Transverse colon (tissue), 3 donors: ENCODE measurements around the gene WDR17.

Source experiments
- CTCF ChIP-seq, 5 experiments: fragments of 200-600 bp in 3 of 5; fragments of 450-650 bp in 2 of 5; sonication (generic) in 3 of 5; IDR thresholded peaks; 1 replicate in 2 of 5; 2 replicates in 3 of 5; pipeline ENCODE4 v1.5.1; 2016 to 2017; ENCODE audit warnings: antibody characterized with exemption in 5 of 5, inconsistent platforms in 3 of 5, mild to moderate bottlenecking in 2 of 5, moderate library complexity in 1 of 5
- POLR2A ChIP-seq: fragments of 450-650 bp; IDR thresholded peaks from one replicate; pipeline ENCODE4 v1.6.1; 2016; ENCODE audit warnings: antibody characterized with exemption, mild to moderate bottlenecking, moderate library complexity

DNA sequence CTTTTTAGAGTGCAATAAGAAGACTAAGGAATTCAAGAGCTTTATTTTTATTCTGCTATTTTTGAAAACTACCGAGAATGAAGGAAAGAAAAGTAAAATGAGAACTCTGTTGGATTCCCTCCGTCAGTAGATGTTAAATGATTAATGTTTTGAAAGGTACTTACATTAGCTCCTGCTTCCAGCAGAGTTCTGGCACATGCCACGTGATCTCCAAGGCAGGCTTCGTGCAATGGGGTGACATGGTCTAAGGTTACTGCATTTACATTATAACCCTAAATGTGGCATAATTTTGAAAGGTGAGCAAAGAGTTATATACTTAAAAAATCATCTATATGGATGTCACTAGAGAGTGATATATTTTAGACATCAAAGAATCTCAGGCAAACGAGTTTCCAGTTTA is 156.5 kb downstream of the WDR17 start:
- TF ChIP-seq POLR2A (no peak), CTCF (IDR thresholded peaks at IDR 0.05) (no peak)
